Measurements from ENCODE around the gene OR52N5.

DNA sequence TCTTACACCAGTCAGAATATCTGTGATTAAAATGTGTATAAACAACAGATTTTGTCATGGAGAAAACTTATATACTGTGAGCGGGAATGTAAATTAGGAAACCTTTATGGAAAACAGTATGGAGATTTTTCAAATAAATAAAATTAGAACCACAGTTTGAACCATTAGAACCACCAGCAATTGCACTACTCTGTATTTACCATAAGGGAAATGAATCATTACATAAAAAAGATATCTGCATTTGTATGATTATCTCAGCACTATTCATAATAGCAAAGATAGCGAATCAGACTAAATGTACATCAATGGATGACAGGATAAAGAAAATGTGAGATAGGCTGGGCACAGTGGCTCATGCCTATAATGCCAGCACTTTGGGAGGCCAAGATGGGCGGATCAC is 36.5 kb downstream of the OR52N5 start:
- TF ChIP-seq, protein P1, sequence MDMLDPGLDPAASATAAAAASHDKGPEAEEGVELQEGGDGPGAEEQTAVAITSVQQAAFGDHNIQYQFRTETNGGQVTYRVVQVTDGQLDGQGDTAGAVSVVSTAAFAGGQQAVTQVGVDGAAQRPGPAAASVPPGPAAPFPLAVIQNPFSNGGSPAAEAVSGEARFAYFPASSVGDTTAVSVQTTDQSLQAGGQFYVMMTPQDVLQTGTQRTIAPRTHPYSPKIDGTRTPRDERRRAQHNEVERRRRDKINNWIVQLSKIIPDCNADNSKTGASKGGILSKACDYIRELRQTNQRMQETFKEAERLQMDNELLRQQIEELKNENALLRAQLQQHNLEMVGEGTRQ (CRISPR knock-in tag; IDR thresholded peaks at IDR 0.05): no peak
- TF ChIP-seq, protein P2, sequence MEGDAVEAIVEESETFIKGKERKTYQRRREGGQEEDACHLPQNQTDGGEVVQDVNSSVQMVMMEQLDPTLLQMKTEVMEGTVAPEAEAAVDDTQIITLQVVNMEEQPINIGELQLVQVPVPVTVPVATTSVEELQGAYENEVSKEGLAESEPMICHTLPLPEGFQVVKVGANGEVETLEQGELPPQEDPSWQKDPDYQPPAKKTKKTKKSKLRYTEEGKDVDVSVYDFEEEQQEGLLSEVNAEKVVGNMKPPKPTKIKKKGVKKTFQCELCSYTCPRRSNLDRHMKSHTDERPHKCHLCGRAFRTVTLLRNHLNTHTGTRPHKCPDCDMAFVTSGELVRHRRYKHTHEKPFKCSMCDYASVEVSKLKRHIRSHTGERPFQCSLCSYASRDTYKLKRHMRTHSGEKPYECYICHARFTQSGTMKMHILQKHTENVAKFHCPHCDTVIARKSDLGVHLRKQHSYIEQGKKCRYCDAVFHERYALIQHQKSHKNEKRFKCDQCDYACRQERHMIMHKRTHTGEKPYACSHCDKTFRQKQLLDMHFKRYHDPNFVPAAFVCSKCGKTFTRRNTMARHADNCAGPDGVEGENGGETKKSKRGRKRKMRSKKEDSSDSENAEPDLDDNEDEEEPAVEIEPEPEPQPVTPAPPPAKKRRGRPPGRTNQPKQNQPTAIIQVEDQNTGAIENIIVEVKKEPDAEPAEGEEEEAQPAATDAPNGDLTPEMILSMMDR (IDR thresholded peaks at IDR 0.05): no peak
- TF ChIP-seq FOXK1 (CRISPR knock-in tag; IDR thresholded peaks at IDR 0.05) (no peak), ZBTB21 (CRISPR knock-in tag; IDR thresholded peaks at IDR 0.05; ENCODE audit: borderline replicate concordance) (no peak), JUN (CRISPR knock-in tag; IDR thresholded peaks at IDR 0.05) (no peak)
- TF ChIP-seq, protein P3, sequence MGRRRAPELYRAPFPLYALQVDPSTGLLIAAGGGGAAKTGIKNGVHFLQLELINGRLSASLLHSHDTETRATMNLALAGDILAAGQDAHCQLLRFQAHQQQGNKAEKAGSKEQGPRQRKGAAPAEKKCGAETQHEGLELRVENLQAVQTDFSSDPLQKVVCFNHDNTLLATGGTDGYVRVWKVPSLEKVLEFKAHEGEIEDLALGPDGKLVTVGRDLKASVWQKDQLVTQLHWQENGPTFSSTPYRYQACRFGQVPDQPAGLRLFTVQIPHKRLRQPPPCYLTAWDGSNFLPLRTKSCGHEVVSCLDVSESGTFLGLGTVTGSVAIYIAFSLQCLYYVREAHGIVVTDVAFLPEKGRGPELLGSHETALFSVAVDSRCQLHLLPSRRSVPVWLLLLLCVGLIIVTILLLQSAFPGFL (CRISPR knock-in tag; IDR thresholded peaks at IDR 0.05; ENCODE audit: borderline replicate concordance): no peak

All from WTC11 (cell line).